Measurements from ENCODE around the gene WFDC1.

Gene WFDC1

DNA sequence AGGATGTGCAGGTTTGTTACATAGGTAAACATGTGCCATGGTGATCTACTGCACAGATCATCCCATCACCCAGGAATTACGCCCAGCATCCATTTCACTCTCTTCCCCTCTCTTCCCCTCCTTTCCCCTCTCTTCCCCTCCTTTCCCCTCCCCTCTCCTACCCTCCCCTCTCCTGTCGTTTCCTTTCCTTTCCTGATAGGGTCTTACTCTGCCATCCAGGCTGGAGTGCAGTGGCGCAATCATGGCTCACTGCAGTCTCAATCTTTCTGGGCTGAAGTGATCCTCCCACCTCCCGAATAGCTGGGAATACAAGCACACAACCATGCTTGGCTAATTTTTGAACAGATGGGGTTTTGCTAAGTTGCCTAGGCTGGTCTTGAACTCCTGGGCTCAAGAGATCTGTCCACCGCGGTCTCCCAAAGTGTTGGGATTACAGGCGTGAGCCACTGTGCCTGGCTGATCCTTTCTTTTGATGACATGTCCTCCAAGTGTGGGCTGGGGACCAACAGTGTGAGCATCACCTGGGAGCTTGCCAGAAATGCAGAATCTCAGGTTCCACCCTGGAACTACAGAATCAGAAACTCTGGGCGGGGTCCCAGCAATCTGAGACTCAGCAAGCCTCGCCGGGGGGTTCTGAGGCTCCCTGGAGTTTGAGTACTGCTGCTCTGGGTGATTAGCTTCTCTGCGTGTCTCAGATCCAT, 84.5 kb downstream of the WFDC1 start:
- no peak for TF ChIP-seq CTCF (IDR thresholded peaks at IDR 0.05; ENCODE audit: control extremely low read depth, extremely low read depth, low read depth, missing control alignments)
- CTCF ChIA-PET: no interaction called here
- DNase-seq (ENCODE audit: extremely low spot score): no peak
- POLR2A ChIA-PET: no interaction called here

Data from GM10248 (cell line).